Mesothelial cell of epicardium (in vitro differentiated cells): ENCODE data around the gene PRDX5. TPM values are rescaled to one million over a fixed set of nuclear protein-coding genes. Genes with fewer than 3 reads are reported as not detected.

ENCODE experiments used
- DNase-seq, 2 experiments: peaks; one replicate each; pipeline ENCODE4 v3.0.0; 2021; ENCODE audit warnings: low spot score in 2 of 2; ENCODE audit not compliant: unreplicated experiment in 2 of 2
- H3K27ac Mint-ChIP-seq: 2 replicates; pipeline ENCODE4 v1.8.0; 2021; ENCODE audit warnings: mixed read lengths
- H3K27me3 Mint-ChIP-seq: 2 replicates; pipeline ENCODE4 v1.8.0; 2021; ENCODE audit warnings: low read depth, mixed read lengths
- H3K36me3 Mint-ChIP-seq: 2 replicates; pipeline ENCODE4 v1.8.0; 2021; ENCODE audit warnings: mixed read lengths
- H3K4me1 Mint-ChIP-seq: 2 replicates; pipeline ENCODE4 v1.8.0; 2021; ENCODE audit warnings: mixed read lengths
- H3K4me3 Mint-ChIP-seq: 2 replicates; pipeline ENCODE4 v1.8.0; 2021; ENCODE audit warnings: mild to moderate bottlenecking, moderate library complexity, mixed read lengths
- H3K9me3 Mint-ChIP-seq: 2 replicates; pipeline ENCODE4 v1.8.0; 2021; ENCODE audit warnings: mixed read lengths
- CTCF ChIP-seq: fragments of 200-600 bp; sonication (generic); IDR thresholded peaks from one replicate; pipeline ENCODE4 v1.5.0; 2021; ENCODE audit warnings: antibody characterized with exemption; ENCODE audit not compliant: unreplicated experiment
- total RNA-seq: library from RNA; stranded (reverse); gene quantifications from 3 replicates; pipeline ENCODE4 v1.2.1, GENCODE V29; 2021

The PRDX5 gene
- total RNA-seq, 1 donor from 2014 or later, result 139 TPM

GRCh38 chr11:64327993-64328392 is 10.1 kb downstream of the PRDX5 start:
- no peak overlapping the region for H3K4me3 Mint-ChIP-seq
- peaks cover 2% of the 10 kb centered on the region for H3K4me1 Mint-ChIP-seq
- H3K27ac Mint-ChIP-seq, result no peak overlapping the region
- no peaks in the 10 kb centered on the region for H3K9me3 Mint-ChIP-seq
- TF ChIP-seq CTCF, result no peak
- no peaks in the 10 kb centered on the region for H3K36me3 Mint-ChIP-seq
- H3K27me3 Mint-ChIP-seq, result no peaks in the 10 kb centered on the region
- no peak for DNase-seq

- Mint-ChIP-seq H3K27ac (no peak overlapping the region), H3K27me3 (no peaks in the 10 kb centered on the region), H3K4me1 (peaks cover 7% of the 10 kb centered on the region), H3K4me3 (no peak overlapping the region), H3K36me3 (no peaks in the 10 kb centered on the region), H3K9me3 (no peaks in the 10 kb centered on the region)
- no peak for TF ChIP-seq CTCF
- no peak for DNase-seq
Measured at GRCh38 chr11:64330888-64331287, 13.0 kb downstream of the PRDX5 start.

GRCh38 chr11:64331569-64332371 is 13.8 kb downstream of the PRDX5 start:
- no peak for DNase-seq
- H3K9me3 Mint-ChIP-seq, result no peaks in the 10 kb centered on the region
- no peak overlapping the region for H3K4me3 Mint-ChIP-seq
- no peaks in the 10 kb centered on the region for H3K27me3 Mint-ChIP-seq
- no peaks in the 10 kb centered on the region for H3K36me3 Mint-ChIP-seq
- H3K4me1 Mint-ChIP-seq, result peaks cover 7% of the 10 kb centered on the region
- H3K27ac Mint-ChIP-seq, result no peak overlapping the region
- TF ChIP-seq CTCF, result no peak

GRCh38 chr11:64333556-64333955 is 15.6 kb downstream of the PRDX5 start:
- no peak overlapping the region for H3K27ac Mint-ChIP-seq
- no peaks in the 10 kb centered on the region for H3K36me3 Mint-ChIP-seq
- no peak for DNase-seq
- H3K27me3 Mint-ChIP-seq, result no peaks in the 10 kb centered on the region
- H3K4me3 Mint-ChIP-seq, result no peak overlapping the region
- H3K4me1 Mint-ChIP-seq, result peaks cover 11% of the 10 kb centered on the region
- TF ChIP-seq CTCF, result no peak
- H3K9me3 Mint-ChIP-seq, result no peaks in the 10 kb centered on the region

- peaks cover 11% of the 10 kb centered on the region for H3K4me1 Mint-ChIP-seq
- no peak overlapping the region for H3K4me3 Mint-ChIP-seq
- H3K9me3 Mint-ChIP-seq, result no peaks in the 10 kb centered on the region
- no peaks in the 10 kb centered on the region for H3K36me3 Mint-ChIP-seq
- no peak for DNase-seq
- no peaks in the 10 kb centered on the region for H3K27me3 Mint-ChIP-seq
- H3K27ac Mint-ChIP-seq, result peak overlapping the region; percentile 87
- no peak for TF ChIP-seq CTCF
Measured at GRCh38 chr11:64334764-64335735, 17.1 kb downstream of the PRDX5 start.
